Measurements from ENCODE around the gene MAP2K7. TPM values are rescaled to one million over a fixed set of nuclear protein-coding genes. Genes with fewer than 3 reads are reported as not detected.
A peak's percentile ranks its signal among the peaks of the same experiment; 100 is the strongest.

Gene MAP2K7
- total RNA-seq, 1 experiment from 2014 or later = 39.4 TPM

- TF ChIP-seq CTCF (IDR thresholded peaks at IDR 0.05) (no peak), ESRRA (CRISPR knock-in tag; IDR thresholded peaks at IDR 0.05; ENCODE audit: borderline replicate concordance) (peak; percentile 69; the same call in 1 of the 2 replicates), SP1 (CRISPR knock-in tag; conservative IDR thresholded peaks at IDR 0.05) (peak; percentile 89), NR3C1 (CRISPR knock-in tag; conservative IDR thresholded peaks at IDR 0.05; ENCODE audit: low read depth) (no peak), ETV6 (CRISPR knock-in tag; IDR thresholded peaks at IDR 0.05) (peak; percentile 39; the same call in 1 of the 2 replicates), ATF1 (CRISPR knock-in tag; IDR thresholded peaks at IDR 0.05) (no peak), SOX15 (CRISPR knock-in tag; IDR thresholded peaks at IDR 0.05) (no peak), TEAD4 (CRISPR knock-in tag; IDR thresholded peaks at IDR 0.05) (peak; percentile 37; the same call in 1 of the 2 replicates), ZNF281 (CRISPR knock-in tag; IDR thresholded peaks at IDR 0.05) (no peak), RELA (CRISPR knock-in tag; IDR thresholded peaks at IDR 0.05; ENCODE audit: borderline replicate concordance) (no peak), ELF4 (CRISPR knock-in tag; IDR thresholded peaks at IDR 0.05; ENCODE audit: low read depth) (no peak), IRF2 (CRISPR knock-in tag; IDR thresholded peaks at IDR 0.05; ENCODE audit: borderline replicate concordance, low read depth) (no peak), TEAD1 (CRISPR knock-in tag; IDR thresholded peaks at IDR 0.05) (no peak), OVOL2 (CRISPR knock-in tag; IDR thresholded peaks at IDR 0.05; ENCODE audit: borderline replicate concordance) (no peak), ZNF512 (CRISPR knock-in tag; IDR thresholded peaks at IDR 0.05; ENCODE audit: borderline replicate concordance) (no peak)
- TF ChIP-seq, protein P1, sequence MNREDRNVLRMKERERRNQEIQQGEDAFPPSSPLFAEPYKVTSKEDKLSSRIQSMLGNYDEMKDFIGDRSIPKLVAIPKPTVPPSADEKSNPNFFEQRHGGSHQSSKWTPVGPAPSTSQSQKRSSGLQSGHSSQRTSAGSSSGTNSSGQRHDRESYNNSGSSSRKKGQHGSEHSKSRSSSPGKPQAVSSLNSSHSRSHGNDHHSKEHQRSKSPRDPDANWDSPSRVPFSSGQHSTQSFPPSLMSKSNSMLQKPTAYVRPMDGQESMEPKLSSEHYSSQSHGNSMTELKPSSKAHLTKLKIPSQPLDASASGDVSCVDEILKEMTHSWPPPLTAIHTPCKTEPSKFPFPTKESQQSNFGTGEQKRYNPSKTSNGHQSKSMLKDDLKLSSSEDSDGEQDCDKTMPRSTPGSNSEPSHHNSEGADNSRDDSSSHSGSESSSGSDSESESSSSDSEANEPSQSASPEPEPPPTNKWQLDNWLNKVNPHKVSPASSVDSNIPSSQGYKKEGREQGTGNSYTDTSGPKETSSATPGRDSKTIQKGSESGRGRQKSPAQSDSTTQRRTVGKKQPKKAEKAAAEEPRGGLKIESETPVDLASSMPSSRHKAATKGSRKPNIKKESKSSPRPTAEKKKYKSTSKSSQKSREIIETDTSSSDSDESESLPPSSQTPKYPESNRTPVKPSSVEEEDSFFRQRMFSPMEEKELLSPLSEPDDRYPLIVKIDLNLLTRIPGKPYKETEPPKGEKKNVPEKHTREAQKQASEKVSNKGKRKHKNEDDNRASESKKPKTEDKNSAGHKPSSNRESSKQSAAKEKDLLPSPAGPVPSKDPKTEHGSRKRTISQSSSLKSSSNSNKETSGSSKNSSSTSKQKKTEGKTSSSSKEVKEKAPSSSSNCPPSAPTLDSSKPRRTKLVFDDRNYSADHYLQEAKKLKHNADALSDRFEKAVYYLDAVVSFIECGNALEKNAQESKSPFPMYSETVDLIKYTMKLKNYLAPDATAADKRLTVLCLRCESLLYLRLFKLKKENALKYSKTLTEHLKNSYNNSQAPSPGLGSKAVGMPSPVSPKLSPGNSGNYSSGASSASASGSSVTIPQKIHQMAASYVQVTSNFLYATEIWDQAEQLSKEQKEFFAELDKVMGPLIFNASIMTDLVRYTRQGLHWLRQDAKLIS (CRISPR knock-in tag; IDR thresholded peaks at IDR 0.05; ENCODE audit: borderline replicate concordance) = no peak
- TF ChIP-seq, protein P2, sequence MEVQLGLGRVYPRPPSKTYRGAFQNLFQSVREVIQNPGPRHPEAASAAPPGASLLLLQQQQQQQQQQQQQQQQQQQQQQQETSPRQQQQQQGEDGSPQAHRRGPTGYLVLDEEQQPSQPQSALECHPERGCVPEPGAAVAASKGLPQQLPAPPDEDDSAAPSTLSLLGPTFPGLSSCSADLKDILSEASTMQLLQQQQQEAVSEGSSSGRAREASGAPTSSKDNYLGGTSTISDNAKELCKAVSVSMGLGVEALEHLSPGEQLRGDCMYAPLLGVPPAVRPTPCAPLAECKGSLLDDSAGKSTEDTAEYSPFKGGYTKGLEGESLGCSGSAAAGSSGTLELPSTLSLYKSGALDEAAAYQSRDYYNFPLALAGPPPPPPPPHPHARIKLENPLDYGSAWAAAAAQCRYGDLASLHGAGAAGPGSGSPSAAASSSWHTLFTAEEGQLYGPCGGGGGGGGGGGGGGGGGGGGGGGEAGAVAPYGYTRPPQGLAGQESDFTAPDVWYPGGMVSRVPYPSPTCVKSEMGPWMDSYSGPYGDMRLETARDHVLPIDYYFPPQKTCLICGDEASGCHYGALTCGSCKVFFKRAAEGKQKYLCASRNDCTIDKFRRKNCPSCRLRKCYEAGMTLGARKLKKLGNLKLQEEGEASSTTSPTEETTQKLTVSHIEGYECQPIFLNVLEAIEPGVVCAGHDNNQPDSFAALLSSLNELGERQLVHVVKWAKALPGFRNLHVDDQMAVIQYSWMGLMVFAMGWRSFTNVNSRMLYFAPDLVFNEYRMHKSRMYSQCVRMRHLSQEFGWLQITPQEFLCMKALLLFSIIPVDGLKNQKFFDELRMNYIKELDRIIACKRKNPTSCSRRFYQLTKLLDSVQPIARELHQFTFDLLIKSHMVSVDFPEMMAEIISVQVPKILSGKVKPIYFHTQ (CRISPR knock-in tag; IDR thresholded peaks at IDR 0.05) = no peak
- TF ChIP-seq, protein P3, sequence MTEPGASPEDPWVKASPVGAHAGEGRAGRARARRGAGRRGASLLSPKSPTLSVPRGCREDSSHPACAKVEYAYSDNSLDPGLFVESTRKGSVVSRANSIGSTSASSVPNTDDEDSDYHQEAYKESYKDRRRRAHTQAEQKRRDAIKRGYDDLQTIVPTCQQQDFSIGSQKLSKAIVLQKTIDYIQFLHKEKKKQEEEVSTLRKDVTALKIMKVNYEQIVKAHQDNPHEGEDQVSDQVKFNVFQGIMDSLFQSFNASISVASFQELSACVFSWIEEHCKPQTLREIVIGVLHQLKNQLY (CRISPR knock-in tag; IDR thresholded peaks at IDR 0.05) = no peak
- TF ChIP-seq, protein P4, sequence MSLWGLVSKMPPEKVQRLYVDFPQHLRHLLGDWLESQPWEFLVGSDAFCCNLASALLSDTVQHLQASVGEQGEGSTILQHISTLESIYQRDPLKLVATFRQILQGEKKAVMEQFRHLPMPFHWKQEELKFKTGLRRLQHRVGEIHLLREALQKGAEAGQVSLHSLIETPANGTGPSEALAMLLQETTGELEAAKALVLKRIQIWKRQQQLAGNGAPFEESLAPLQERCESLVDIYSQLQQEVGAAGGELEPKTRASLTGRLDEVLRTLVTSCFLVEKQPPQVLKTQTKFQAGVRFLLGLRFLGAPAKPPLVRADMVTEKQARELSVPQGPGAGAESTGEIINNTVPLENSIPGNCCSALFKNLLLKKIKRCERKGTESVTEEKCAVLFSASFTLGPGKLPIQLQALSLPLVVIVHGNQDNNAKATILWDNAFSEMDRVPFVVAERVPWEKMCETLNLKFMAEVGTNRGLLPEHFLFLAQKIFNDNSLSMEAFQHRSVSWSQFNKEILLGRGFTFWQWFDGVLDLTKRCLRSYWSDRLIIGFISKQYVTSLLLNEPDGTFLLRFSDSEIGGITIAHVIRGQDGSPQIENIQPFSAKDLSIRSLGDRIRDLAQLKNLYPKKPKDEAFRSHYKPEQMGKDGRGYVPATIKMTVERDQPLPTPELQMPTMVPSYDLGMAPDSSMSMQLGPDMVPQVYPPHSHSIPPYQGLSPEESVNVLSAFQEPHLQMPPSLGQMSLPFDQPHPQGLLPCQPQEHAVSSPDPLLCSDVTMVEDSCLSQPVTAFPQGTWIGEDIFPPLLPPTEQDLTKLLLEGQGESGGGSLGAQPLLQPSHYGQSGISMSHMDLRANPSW (CRISPR knock-in tag; conservative IDR thresholded peaks at IDR 0.05; ENCODE audit: low read depth) = no peak
- TF ChIP-seq, protein P5, sequence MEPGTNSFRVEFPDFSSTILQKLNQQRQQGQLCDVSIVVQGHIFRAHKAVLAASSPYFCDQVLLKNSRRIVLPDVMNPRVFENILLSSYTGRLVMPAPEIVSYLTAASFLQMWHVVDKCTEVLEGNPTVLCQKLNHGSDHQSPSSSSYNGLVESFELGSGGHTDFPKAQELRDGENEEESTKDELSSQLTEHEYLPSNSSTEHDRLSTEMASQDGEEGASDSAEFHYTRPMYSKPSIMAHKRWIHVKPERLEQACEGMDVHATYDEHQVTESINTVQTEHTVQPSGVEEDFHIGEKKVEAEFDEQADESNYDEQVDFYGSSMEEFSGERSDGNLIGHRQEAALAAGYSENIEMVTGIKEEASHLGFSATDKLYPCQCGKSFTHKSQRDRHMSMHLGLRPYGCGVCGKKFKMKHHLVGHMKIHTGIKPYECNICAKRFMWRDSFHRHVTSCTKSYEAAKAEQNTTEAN (CRISPR knock-in tag; IDR thresholded peaks at IDR 0.05) = 0 out of 2 replicates have a peak, but pooled peaks have one; percentile 36
Measured at GRCh38 chr19:7943444-7944176, 39.9 kb downstream of the MAP2K7 start, which contains the start of gene TIMM44 (continued).
